Thoracic aorta (tissue), 2 donors: Measurements from ENCODE around the gene SPINK6. TPM values are rescaled to one million over a fixed set of nuclear protein-coding genes. Genes with fewer than 3 reads are reported as not detected.

Experiments used
- ATAC-seq: fragments of 150-250 bp; one replicate; pipeline ENCODE4 v1.8.0; 2017; ENCODE audit warnings: low read depth; ENCODE audit not compliant: insufficient number of reproducible peaks, low FRiP score
- DNase-seq: peaks from one replicate; pipeline ENCODE4 v3.0.0-alpha.2; 2020; ENCODE audit warnings: low spot score
- H3K27ac ChIP-seq, 2 donors: fragments of 200-600 bp; sonication (generic); 1 replicate in 1 of 2; 2 replicates in 1 of 2; pipeline ENCODE4 v1.5.1; 2016; ENCODE audit warnings: mild to moderate bottlenecking in 2 of 2, moderate library complexity in 2 of 2
- H3K27me3 ChIP-seq: fragments of 200-600 bp; sonication (generic); replicated peaks from 2 replicates; pipeline ENCODE4 v1.6.0; 2016; ENCODE audit warnings: mild to moderate bottlenecking; ENCODE audit not compliant: insufficient read depth
- H3K36me3 ChIP-seq: fragments of 200-600 bp; sonication (generic); one replicate; pipeline ENCODE4 v1.5.1; 2016
- H3K4me1 ChIP-seq, 2 donors: fragments of 200-600 bp; sonication (generic); 1 replicate in 1 of 2; 2 replicates in 1 of 2; pipeline versions ENCODE4 v1.5.1 to v1.6.0; 2016; ENCODE audit warnings: low read depth in 2 of 2, mild to moderate bottlenecking in 1 of 2; ENCODE audit not compliant: control insufficient read depth in 1 of 2
- H3K4me3 ChIP-seq: fragments of 200-600 bp; sonication (generic); 2 replicates; pipeline ENCODE4 v1.5.1; 2016; ENCODE audit warnings: mild to moderate bottlenecking
- H3K9me3 ChIP-seq: fragments of 200-600 bp; sonication (generic); 2 replicates; pipeline ENCODE4 v1.5.1; 2016
- total RNA-seq, 2 donors: library from RNA; depleted of rRNA; stranded (reverse); fragments of >200 nt; gene quantifications; one replicate each; pipeline versions ENCODE4 v1.1.0 to v1.2.3, GENCODE V29; 2016
- TF ChIP-seq, protein P1 (sequence below): fragments of 200-600 bp; sonication (generic); IDR thresholded peaks from one replicate; pipeline ENCODE4 v1.5.1; 2019; ENCODE audit warnings: antibody characterized with exemption

Gene SPINK6
- total RNA-seq, 2 donors from 2014 or later: not detected

DNA sequence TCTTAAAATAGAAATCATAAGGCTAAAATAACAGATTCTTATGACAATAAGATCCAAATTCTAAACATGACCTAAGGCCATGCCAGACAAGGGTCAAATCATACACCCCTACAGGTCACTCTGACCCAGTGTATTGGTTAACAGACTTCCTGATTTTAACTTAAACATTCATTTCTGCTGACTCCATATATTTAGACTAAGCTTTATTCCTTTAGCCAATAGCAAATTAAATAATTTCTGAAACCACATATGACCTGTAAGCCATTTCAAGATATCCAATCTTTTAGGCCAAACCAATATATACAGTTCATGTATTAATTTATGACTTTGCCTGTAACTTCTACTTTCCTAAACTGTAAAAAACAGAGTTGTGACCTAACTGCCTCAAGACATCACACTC lies 58.4 kb downstream of the SPINK6 start:
- ATAC-seq (no peak), DNase-seq (no peak)
- Histone ChIP-seq H3K4me1 (no peaks in the 10 kb centered on the region), H3K27me3 (no peaks in the 10 kb centered on the region), H3K4me3 (no peak overlapping the region), H3K9me3 (peaks cover 14% of the 10 kb centered on the region), H3K27ac (no peak overlapping the region), H3K36me3 (no peaks in the 10 kb centered on the region)
- TF ChIP-seq, protein P1, sequence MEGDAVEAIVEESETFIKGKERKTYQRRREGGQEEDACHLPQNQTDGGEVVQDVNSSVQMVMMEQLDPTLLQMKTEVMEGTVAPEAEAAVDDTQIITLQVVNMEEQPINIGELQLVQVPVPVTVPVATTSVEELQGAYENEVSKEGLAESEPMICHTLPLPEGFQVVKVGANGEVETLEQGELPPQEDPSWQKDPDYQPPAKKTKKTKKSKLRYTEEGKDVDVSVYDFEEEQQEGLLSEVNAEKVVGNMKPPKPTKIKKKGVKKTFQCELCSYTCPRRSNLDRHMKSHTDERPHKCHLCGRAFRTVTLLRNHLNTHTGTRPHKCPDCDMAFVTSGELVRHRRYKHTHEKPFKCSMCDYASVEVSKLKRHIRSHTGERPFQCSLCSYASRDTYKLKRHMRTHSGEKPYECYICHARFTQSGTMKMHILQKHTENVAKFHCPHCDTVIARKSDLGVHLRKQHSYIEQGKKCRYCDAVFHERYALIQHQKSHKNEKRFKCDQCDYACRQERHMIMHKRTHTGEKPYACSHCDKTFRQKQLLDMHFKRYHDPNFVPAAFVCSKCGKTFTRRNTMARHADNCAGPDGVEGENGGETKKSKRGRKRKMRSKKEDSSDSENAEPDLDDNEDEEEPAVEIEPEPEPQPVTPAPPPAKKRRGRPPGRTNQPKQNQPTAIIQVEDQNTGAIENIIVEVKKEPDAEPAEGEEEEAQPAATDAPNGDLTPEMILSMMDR: no peak

Other genes starting within 250 kb of the SPINK6 start
- gene SPINK5, start 139.1 kb upstream of the SPINK6 start, total RNA-seq: under 1 TPM in 1 of 2 donors, not detected in 1; 0.54 TPM
- not detected for gene SPINK14, start 34.5 kb upstream of the SPINK6 start, total RNA-seq
- gene MARCOL, start 35.5 kb downstream of the SPINK6 start, total RNA-seq: not detected
- gene SPINK13, start 65.8 kb downstream of the SPINK6 start, total RNA-seq: not detected
- gene SPINK7, start 109.4 kb downstream of the SPINK6 start, total RNA-seq: not detected
- not detected for gene SPINK9, start 132.5 kb downstream of the SPINK6 start, total RNA-seq
- gene FBXO38, start 180.9 kb downstream of the SPINK6 start, total RNA-seq: 100 to 1,000 TPM in 1 of 2 donors, 10 to 100 TPM in 1; 33.7 to 121 TPM